Measurements from ENCODE around the gene HOPX.
"Not testable (repeated sequence)": the region's sequence is repeated elsewhere in the genome, so short reads cannot be mapped to it uniquely, and the experiment has no call there.

Gene HOPX

GRCh38 chr4:56688094-56688647 is 7.1 kb upstream of the HOPX start:
- DNase-seq (ENCODE audit: low spot score), result no peak

- DNase-seq (ENCODE audit: low spot score), result no peak
Measured at GRCh38 chr4:56686537-56687231, 5.6 kb upstream of the HOPX start.

GRCh38 chr4:56684320-56685050 is 3.4 kb upstream of the HOPX start:
- DNase-seq (ENCODE audit: low spot score), result no peak

- no peak for DNase-seq (ENCODE audit: low spot score)
Measured at GRCh38 chr4:56683455-56683854, 2.4 kb upstream of the HOPX start.

- DNase-seq (ENCODE audit: low spot score), result no peak
Measured at GRCh38 chr4:56681853-56682525, 893 bp upstream of the HOPX start.

GRCh38 chr4:56680266-56680665 is 830 bp downstream of the HOPX start:
- DNase-seq (ENCODE audit: low spot score), result no peak

GRCh38 chr4:56677711-56678110 is 3.4 kb downstream of the HOPX start:
- no peak for DNase-seq (ENCODE audit: low spot score)

- DNase-seq (ENCODE audit: low spot score), result no peak
Measured at GRCh38 chr4:56674984-56675383, 6.1 kb downstream of the HOPX start.

- no peak for DNase-seq (ENCODE audit: low spot score)
Measured at GRCh38 chr4:56671860-56672259, 9.2 kb downstream of the HOPX start.

GRCh38 chr4:56671373-56671772 is 9.7 kb downstream of the HOPX start:
- no peak for DNase-seq (ENCODE audit: low spot score)

GRCh38 chr4:56668267-56668666 is 12.8 kb downstream of the HOPX start:
- no peak for DNase-seq (ENCODE audit: low spot score)

GRCh38 chr4:56667396-56667795 is 13.7 kb downstream of the HOPX start:
- not testable (repeated sequence) for DNase-seq (ENCODE audit: low spot score)

GRCh38 chr4:56666279-56666678 is 14.8 kb downstream of the HOPX start:
- DNase-seq (ENCODE audit: low spot score), result no peak

GRCh38 chr4:56665781-56666180 is 15.3 kb downstream of the HOPX start:
- DNase-seq (ENCODE audit: low spot score), result no peak

GRCh38 chr4:56662782-56663468 is 18.2 kb downstream of the HOPX start:
- DNase-seq (ENCODE audit: low spot score), result no peak

- DNase-seq (ENCODE audit: low spot score), result no peak
Measured at GRCh38 chr4:56659946-56660345, 21.1 kb downstream of the HOPX start.

- no peak for DNase-seq (ENCODE audit: low spot score)
Measured at GRCh38 chr4:56658528-56658927, 22.6 kb downstream of the HOPX start.

- peak; percentile 29 for DNase-seq (ENCODE audit: low spot score)
Measured at GRCh38 chr4:56657818-56658217, 23.3 kb downstream of the HOPX start.

GRCh38 chr4:56657128-56657527 is 24.0 kb downstream of the HOPX start:
- DNase-seq (ENCODE audit: low spot score), result no peak

- DNase-seq (ENCODE audit: low spot score), result no peak
Measured at GRCh38 chr4:56656346-56656643, 24.8 kb downstream of the HOPX start.

GRCh38 chr4:56655627-56656345 is 25.3 kb downstream of the HOPX start:
- no peak for DNase-seq (ENCODE audit: low spot score)

- peak; percentile 54 for DNase-seq (ENCODE audit: low spot score)
Measured at GRCh38 chr4:56655209-56655626, 25.9 kb downstream of the HOPX start.
